GM18507 (cell line): ENCODE data around the gene KCNJ18.
"Not testable (repeated sequence)": the region's sequence is repeated elsewhere in the genome, so short reads cannot be mapped to it uniquely, and the experiment has no call there.

Source experiments
- DNase-seq: peaks from one replicate; pipeline ENCODE4 v3.0.0; 2011; ENCODE audit warnings: low read depth; ENCODE audit not compliant: insufficient read length; ENCODE audit errors: extremely low spot score
- FAIRE-seq: peaks from 2 replicates; lab custom pipeline; 2011; peaks lifted over from hg19 to GRCh38; lab: Jason Lieb, UNC

Gene KCNJ18

DNA sequence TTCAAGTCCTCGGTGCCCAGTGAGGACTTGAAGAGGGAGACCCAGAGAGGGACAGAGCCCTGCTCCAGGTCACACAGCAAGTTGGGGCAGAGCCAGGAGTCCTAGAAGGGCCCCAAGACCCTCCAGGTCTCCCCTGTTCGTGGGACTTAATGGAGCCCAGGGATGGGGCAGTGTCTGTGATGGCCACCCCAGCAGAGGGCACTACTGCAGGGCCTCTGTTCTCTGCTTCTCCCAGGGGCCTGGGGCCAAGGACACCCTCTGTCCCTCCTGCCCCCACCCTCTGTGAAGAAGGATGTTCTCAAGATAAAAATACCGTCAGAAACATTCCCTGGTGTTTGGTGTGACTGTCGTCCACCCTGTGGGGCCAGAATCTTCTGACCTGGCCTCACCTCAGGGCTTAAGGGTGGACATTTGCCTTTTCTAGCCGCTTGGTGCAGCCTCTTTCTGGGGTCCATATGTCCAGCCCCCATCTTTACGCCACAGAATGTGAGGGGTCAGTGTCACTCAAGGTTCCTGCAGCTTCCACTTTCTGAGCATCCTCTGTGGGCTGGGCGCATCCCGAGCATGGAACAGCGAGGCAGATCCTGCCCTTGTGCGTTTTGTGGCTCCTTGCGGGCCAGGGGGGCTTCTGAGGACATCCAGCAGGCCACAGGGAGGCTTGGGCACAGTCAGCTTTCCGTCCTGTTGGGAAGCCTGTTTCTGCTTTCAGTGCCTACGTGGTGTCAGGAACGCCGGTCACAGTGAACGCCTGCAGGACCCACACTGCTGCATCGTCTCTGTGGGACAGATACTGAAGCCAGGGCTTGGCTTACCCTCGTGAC, at the start of gene KCNJ18:
Gene KCNJ18 (plus strand): TSS at position 641 of the 821 bp plus-strand sequence. CDS start 10,264 bp downstream, outside the sequence.
- FAIRE-seq, DNase-seq: not testable (repeated sequence)

DNA sequence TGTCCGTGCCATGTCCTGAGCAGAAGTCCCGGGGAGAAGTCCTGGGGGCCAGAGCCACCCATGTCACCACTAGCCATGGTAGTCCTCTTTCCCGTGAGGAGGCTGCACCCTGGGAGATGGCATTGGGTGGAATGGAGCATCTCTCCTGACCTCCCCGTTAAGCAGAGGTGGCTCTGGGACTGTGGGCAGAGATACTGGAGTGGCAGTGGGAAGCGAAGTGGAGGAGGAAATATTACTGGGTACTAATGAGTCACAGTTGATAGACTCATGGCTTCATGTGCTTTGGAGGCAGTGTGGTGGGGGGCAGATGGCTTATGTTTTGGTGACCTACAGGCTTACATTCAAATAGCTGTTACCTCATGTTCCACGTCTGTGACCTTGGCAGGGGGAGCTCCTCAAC, 44.2 kb upstream of the KCNJ18 start:
- not testable (repeated sequence) for DNase-seq, FAIRE-seq

DNA sequence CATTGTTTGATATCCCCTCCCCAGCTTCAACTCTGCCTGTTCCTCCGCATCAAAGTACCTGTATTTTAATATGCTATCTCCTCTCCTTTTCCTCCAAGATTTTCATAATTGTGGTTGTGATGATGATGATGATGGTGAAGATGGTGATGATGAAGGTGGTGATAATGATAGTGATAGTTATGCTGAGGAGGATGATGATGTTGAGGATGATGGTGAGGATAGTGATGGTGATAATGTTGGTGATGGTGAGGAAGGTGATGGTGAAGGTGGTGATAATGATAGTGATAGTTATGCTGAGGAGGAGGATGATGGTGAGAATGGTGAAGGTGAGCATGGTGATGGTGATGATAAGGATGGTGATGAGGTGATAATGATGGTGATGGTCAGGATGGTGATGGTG, 42.3 kb upstream of the KCNJ18 start:
- FAIRE-seq, result not testable (repeated sequence)

DNA sequence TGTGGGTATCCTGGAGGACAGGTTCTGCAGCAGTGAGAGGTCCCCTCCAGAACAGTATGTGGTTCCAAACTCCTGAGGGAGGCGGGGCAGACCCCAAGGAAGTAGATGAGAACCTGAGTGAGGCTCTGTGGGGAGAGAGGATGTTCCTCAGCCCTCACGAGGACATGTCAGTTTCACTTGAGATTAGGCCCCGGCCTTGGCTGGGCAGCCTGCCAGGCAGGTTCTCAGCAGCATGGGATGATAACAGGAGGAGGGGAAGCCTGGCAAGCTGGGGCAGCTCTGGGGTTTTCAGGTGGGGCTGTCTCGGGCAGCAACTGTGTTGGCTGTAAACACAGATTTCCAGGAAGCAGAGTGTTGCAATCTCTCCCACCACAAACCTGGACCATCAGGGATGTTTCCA, 40.3 kb upstream of the KCNJ18 start:
- FAIRE-seq, DNase-seq: not testable (repeated sequence)

More for the DNA sequence above, 42.3 kb upstream of the KCNJ18 start:
- DNase-seq, result not testable (repeated sequence)

DNA sequence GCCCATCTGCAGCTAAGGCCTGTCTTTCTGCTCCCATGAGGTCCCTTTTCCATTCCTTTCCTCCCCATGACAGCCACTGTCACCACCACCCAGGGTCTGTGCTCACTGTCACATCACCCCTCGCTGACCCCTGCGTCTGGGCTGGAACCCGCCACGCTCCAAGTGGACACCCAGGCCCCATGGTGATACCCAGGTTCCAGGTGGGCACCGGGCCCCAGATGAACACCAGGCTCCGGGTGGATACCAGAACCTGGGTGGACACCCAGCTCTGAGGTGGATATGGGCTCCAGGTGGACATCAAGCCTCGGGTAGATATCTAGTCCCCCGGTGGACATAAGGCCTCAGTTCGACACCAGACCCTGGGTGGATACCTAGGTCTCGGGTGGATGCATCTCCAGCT, 39.1 kb upstream of the KCNJ18 start:
- not testable (repeated sequence) for FAIRE-seq, DNase-seq

DNA sequence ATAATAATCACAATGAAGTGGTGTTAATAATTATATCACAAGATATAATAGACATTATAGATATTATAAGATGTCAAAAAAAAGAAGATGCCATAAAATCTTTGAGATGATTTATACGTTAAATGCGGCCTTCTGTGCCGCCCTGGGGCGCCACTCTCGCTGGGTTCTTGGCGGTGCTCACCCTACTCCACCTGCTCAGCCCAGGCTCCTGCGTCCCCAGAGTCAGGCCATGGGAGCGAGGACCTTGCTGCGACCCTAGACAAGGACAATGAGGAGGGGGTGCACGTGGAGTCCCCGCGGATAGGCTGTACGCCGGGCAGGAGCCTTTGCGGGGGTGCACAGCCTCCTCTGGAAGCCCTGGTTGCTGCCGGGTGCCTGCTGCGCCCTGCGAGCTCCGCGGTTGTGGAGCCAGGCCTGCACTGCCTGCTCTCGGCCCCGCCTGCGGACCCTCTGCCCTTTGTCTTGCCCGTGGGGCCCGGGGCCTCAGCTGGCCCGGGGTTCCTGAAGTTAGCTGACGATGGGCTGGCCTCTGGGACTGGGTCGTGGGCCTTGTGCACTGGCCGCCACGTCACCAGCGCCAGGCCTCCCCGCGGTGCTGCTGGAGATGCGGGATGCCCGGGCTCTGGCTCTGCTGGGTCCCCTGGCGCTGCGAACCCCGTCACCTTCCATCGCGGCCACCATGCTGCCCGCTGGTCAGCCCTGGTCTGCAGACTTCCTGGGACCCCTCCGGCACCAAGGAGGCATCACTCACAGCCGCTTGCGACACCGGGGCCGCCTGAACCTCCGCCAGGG, 35.6 kb upstream of the KCNJ18 start:
- not testable (repeated sequence) for FAIRE-seq, DNase-seq

DNA sequence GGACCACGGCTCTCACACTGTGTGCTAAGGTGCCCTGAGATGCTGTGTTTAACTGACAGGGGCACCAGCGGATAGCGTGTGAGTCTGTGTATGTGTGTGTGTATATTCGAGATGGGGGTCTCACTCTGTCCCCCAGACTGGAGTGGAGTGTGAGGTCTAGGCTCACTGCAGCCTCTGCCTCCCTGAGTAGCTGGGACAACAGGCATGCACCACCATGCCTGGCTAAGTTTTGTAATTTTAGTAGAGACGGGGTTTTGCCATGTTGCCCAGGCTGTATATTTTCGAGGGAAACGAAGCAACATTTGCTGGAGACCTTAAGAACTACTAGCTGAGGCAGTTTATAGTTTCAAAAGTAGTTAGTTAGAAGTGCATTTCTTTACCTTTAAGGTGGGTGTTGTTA, 32.7 kb upstream of the KCNJ18 start:
- DNase-seq, FAIRE-seq: not testable (repeated sequence)

DNA sequence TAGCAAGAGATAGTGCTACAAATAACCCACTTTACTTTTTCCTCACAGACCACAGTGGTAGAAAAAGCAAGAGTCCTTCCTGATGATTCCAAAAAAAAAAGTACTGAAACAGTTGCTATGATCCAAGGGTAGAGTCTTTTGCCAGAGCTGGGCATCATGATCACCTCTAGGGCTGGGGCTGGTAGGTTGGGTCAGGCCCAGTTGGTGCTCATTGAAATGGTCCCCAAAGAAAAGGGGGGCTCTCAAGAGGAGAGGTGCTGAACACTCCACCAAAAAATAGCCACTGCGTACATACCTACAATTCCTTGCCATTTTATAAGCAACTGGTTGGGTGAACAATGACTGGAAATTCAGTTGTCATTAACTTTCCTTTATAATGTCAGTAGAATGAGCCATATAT, 30.9 kb upstream of the KCNJ18 start:
- DNase-seq, FAIRE-seq: not testable (repeated sequence)

DNA sequence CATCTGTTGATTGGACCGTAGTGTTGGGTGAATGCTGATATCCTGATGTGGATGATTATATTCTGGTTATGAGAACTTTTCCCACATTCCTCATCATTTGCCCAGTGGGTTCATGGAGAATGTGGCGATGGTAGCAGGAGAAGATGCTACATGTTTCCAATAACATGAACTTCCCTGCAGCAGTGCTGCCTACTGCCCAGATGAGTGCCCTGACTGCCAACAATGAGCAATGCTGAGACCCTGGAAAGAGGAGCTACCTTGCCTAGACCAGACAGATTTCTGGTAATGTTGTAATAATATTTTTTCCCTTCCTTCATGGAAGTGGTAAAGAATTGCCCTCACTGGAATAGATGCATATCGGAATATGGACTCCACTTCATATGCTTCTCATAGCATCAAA, 29.2 kb upstream of the KCNJ18 start:
- not testable (repeated sequence) for FAIRE-seq, DNase-seq

DNA sequence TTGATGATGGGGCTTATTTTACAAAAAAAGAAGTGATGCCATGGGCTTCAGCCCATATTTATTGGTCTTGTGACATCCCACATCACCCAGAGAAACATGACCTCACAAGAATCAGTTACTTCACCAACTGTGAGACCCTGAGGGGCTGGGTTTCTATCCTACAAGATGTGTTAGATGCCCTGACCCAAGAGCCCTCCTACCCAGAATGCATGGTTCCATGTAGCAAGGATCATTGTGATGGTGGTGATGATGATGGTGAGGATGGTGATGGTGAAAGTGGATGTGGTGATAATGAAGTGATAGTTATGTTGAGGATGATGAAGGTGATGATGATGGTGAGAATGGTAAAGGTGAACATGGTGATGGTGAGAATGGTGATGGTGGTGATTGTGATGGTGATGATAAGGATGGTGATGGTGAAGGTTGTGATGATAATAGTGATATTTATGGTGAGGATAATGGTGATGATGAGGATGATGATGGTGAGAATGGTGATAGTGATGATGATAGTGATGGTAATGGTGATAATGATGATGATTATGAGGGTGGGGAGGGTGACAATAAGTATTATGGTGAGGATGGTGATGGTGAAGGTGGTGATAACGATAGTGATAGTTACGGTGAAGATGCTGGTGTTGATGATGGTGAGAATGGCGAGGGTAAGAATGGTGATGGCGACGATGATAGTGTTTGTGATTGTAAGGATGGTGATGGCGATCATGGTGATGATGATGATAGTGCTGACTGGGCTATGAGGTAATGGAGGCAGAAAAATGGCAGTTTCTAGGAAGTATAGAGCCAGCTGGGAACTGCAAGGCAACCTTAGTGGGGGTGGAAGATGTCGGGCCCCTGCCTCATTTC, 28.5 kb upstream of the KCNJ18 start:
- FAIRE-seq, DNase-seq: not testable (repeated sequence)

DNA sequence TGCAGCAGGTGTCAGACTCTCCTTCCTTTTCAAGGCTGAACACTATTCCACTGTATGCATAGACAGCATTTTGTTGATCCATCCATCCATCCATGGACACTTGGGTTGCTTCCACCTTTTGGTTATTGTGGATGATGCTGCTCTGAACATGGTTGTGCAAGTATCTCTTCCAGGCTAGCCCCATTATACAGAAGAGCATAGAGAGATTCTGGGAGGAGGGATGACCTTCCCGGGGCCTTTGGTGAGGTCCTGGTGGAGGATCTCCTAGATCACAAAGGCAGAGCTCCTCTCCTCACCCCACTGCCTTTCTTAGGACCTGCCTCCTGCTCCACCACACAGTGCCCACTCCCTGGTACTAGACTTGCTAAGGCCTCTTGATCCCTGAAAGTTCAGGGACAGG, 27.2 kb upstream of the KCNJ18 start:
- not testable (repeated sequence) for DNase-seq, FAIRE-seq

DNA sequence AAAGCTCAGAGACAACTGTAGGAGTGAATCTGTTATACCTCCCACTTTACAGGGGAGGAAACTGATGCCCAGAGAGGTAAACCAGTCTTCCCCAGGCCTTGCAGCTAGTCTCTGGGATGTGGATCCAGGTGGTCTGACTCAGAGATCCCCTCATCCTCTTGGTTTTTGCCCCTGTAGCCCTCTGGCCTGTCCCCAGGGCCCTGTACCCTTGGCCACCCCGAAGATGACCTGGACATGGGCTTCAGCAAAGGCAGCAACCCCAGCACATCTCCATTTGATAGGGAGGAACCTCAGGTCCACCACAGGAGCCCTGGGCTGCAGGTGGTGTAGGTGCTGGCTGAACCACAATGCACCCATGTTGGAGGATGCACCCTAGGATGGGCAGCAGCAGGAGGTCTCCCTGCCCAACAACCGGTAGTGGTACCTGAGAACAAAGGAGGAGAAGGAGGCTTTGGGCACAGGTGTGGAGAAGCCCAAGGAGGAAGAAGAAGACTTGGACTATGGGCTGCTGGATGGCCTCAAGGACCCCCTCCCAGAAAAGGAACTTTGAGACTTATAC, 26.3 kb upstream of the KCNJ18 start:
- not testable (repeated sequence) for DNase-seq, FAIRE-seq

DNA sequence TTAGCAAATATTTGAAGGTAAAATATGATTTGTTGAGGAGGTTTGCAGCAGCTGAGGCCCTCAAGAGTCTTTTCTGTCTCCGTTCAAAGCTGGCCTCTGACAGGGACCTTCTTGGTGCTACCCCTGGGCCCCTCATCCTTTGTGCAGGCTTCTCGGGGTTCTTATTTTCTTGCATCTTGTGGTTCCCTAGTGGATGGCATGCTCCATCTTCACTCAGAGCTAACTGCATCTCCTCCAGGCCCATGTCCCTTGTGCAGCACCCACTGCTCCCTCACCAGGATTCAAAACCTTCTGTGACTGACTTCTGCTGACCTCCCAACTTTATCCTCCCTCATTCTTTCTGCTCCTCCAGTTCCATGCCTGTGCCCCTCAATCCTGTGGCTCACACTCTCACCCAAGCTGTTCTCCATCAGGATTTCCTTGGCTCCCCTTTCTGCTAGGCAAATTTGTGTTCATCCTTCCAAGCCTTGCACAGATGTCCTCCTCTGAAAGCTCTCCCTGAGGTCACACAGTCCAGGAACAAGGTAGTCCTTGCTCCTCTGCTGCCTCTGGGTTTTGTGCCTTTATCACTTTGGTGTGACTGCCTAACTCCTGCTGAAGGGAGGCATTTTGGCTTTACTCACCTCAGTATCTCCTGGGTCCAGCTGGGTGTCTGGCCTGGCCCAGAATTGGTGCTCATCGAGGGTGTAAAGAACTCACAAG, 25.5 kb upstream of the KCNJ18 start:
- not testable (repeated sequence) for FAIRE-seq

DNA sequence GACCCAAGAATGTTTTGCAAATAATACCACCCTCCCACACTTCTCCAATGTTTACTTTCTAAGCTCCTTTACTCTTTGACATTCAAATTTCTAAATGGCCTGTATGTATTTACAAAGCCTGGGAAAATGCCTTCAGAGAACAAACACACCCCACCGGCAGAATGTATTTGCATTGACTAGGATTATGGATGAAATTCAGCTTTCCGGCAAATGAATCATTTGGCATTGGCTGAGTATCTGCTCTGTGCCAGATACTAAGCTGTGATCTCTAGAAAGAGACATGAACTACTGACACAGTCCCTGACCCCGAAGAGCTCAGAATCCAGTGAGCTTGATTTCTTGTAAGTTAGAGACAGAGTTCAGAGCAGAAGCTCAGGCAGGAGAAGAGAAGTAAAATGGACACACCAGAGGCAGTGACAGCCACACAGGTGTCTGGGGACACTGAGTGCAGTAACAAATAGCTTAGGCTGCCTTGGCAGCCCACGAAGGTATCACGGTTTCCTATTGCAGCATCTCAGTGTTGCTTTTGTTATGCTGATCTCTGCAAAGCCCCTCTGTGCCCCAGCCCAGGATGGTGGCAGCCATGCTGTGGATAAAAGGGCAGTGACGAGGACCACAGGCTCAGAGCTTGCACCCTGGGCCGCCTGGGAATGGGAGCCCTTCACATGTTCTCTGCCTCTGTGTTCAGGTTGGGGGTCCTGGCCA, 24.8 kb upstream of the KCNJ18 start:
- FAIRE-seq, DNase-seq: not testable (repeated sequence)

More for the DNA sequence above, 25.5 kb upstream of the KCNJ18 start:
- not testable (repeated sequence) for DNase-seq

DNA sequence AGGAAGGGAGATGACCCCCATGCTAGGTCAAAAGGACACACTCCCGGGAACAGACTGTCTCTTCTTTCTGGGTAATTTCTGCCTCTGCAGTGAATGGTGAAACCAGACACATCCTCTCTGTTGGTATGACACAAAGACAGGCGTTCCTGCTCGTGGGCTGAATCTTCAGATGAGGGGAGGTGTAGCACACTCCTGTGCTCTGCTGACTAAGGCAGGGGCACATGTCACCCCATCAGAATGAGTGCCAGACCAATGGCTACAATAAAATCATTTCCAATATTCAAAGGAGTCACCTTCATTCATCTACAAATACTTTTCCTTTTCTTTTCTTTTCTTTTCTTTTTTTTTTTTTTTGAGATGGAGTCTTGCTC, 24.2 kb upstream of the KCNJ18 start:
- not testable (repeated sequence) for FAIRE-seq, DNase-seq

DNA sequence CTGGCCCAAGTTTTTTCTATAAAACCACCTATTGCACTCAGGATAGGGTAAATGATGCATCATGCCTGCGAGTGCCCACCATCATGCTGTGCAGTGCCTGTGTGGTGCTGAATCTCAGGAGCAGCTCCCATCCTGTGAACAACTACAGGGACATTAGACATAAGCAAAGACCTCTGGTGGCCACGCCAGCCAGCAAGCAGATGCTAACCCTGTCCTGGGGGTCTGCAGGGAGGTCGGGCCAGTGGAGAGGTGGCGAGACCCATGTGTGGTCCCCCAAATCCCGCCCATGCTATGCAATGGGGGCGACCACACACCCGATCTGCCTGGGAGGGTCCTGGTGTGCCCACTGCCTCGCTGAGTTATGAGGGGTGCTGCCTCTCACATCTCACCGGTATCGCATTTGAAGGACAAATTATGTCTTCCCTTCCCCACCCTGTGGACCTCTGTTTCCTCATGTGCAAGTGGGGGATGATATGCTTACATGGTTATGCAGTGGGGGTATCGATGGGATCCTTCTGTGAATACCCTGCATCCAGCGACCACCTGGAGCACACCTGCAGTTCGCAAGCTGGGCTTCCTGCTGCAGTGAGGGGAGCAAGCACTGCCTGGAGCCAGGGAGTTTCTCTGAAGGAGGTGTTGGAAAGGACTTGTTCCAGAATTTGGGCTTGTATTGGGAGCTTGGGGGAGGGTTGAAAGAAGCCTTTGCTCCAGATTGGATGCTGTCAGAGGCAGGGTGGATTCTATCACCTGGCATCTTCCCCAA, 23.4 kb upstream of the KCNJ18 start:
- not testable (repeated sequence) for DNase-seq, FAIRE-seq
